HepG2 (cell line): ENCODE measurements around the gene ETS1. TPM values are rescaled to one million over a fixed set of nuclear protein-coding genes. Genes with fewer than 3 reads are reported as not detected.
A peak's percentile ranks its signal among the peaks of the same experiment; 100 is the strongest.

ENCODE experiments used
- ATAC-seq: fragments of 200-7000 bp; cut with Tn5 transposase; 3 replicates; pipeline ENCODE4 v1.9.1; 2020; ENCODE audit warnings: mild to moderate bottlenecking, moderate library complexity
- BruUV-seq: library from RNA; stranded (reverse); fragments of 400-500 nt; replicated peaks from 2 replicates; lab custom pipeline; 2021; lab: Mats Ljungman, UMichigan
- CTCF ChIA-PET: fragments of 300-600 bp; formaldehyde crosslinking; extraction: SDS; loops from one replicate; lab custom pipeline; 2021; ENCODE audit warnings: low total read pairs, inconsistent platforms, low intra/inter-chr PET ratio; lab: Yijun Ruan, JAX
- POLR2A ChIA-PET: fragments of 350-600 bp; sonication (Branson Sonifier 250); formaldehyde crosslinking; loops from one replicate; lab custom pipeline; 2020; ENCODE audit warnings: antibody characterized with exemption, inconsistent platforms; lab: Yijun Ruan, JAX
- DNase-seq: peaks from one replicate; pipeline ENCODE4 v3.0.0-alpha.2; 2015; ENCODE audit warnings: low spot score
- FAIRE-seq: peaks from 3 replicates; lab custom pipeline; 2011; peaks lifted over from hg19 to GRCh38; lab: Jason Lieb, UNC
- H2AFZ ChIP-seq: one replicate; pipeline ENCODE4 v1.6.1; 2011; ENCODE audit warnings: low read length, inconsistent platforms
- H3K27ac ChIP-seq: fragments of 300-600 bp; 3 replicates; pipeline ENCODE4 v1.8.0; 2011; ENCODE audit warnings: mixed run types, mild to moderate bottlenecking, mixed read lengths, low read length, inconsistent platforms; ENCODE audit not compliant: insufficient read depth; ENCODE audit errors: extremely low read length
- H3K27me3 ChIP-seq, 2 experiments: fragments of 200-600 bp in 1 of 2; 2 replicates in 1 of 2; 3 replicates in 1 of 2; pipeline versions ENCODE4 v1.6.0 to v1.8.0; 2011; ENCODE audit warnings: low read length in 2 of 2, mild to moderate bottlenecking in 2 of 2, moderate library complexity in 2 of 2, inconsistent platforms in 1 of 2; ENCODE audit not compliant: insufficient read depth in 2 of 2, control insufficient read depth in 1 of 2
- H3K36me3 ChIP-seq, 2 experiments: fragments of 200-600 bp in 1 of 2; replicated peaks in 1 of 2; 2 replicates in 1 of 2; 3 replicates in 1 of 2; pipeline versions ENCODE4 v1.5.1 to v1.8.0; 2011; ENCODE audit warnings: low read length in 2 of 2, inconsistent platforms in 1 of 2; ENCODE audit not compliant: insufficient read depth in 2 of 2, control insufficient read depth in 1 of 2
- H3K4me1 ChIP-seq: 2 replicates; pipeline ENCODE4 v1.5.1; 2012; ENCODE audit warnings: low read length, inconsistent platforms; ENCODE audit not compliant: insufficient read depth
- H3K4me2 ChIP-seq: 2 replicates; pipeline ENCODE4 v1.6.0; 2011; ENCODE audit warnings: low read depth, low read length, inconsistent platforms
- H3K4me3 ChIP-seq, 3 experiments: fragments of 200-600 bp in 1 of 3; sonication (generic), shearing (Covaris generic) in 1 of 3; replicated peaks in 1 of 3; 2 replicates each; pipeline ENCODE4 v1.5.1; 2011 to 2016; ENCODE audit warnings: low read length in 3 of 3, inconsistent platforms in 2 of 3, low read depth in 2 of 3, mild to moderate bottlenecking in 2 of 3, control low read depth in 1 of 3, mixed read lengths in 1 of 3; ENCODE audit not compliant: insufficient read depth in 1 of 3
- H3K79me2 ChIP-seq: one replicate; pipeline ENCODE4 v1.6.1; 2011; ENCODE audit warnings: low read length, inconsistent platforms; ENCODE audit not compliant: insufficient read depth
- H3K9ac ChIP-seq: 2 replicates; pipeline ENCODE4 v1.6.0; 2011; ENCODE audit warnings: mild to moderate bottlenecking, low read depth, low read length, inconsistent platforms; ENCODE audit not compliant: insufficient read depth
- H3K9me3 ChIP-seq: 2 replicates; pipeline ENCODE4 v1.5.1; 2012; ENCODE audit warnings: mild to moderate bottlenecking, low read length
- H4K20me1 ChIP-seq: 2 replicates; pipeline ENCODE4 v1.6.0; 2011; ENCODE audit warnings: inconsistent platforms, mild to moderate bottlenecking, low read length, moderate library complexity; ENCODE audit not compliant: insufficient read depth
- CENPBD1 ChIP-seq: sonication (generic); formaldehyde crosslinking; IDR thresholded peaks from 2 replicates; pipeline ENCODE4 v1.8.0; 2022; ENCODE audit warnings: missing genetic modification reagents, low read depth, mild to moderate bottlenecking, borderline replicate concordance
- CHD2 ChIP-seq: IDR thresholded peaks from 2 replicates; pipeline ENCODE4 v1.6.1; 2011; ENCODE audit warnings: low read depth, low read length, improper control_type of control experiment
- DMTF1 ChIP-seq: sonication (generic); formaldehyde crosslinking; IDR thresholded peaks from 2 replicates; pipeline ENCODE4 v1.4.0; 2020; ENCODE audit warnings: mild to moderate bottlenecking, missing genetic modification reagents
- MAFG ChIP-seq: sonication (generic); formaldehyde crosslinking; IDR thresholded peaks from 2 replicates; pipeline ENCODE4 v1.5.1; 2020; ENCODE audit warnings: mild to moderate bottlenecking, missing genetic modification reagents
- PAX8 ChIP-seq: sonication (generic); formaldehyde crosslinking; IDR thresholded peaks from 2 replicates; pipeline ENCODE4 v1.8.0; 2022; ENCODE audit warnings: mild to moderate bottlenecking, missing genetic modification reagents, borderline replicate concordance
- PTBP1 ChIP-seq: fragments of 200-400 bp; formaldehyde crosslinking; IDR thresholded peaks from 2 replicates; pipeline ENCODE4 v1.6.1; 2018; ENCODE audit warnings: low read length, low read depth; ENCODE audit not compliant: poor library complexity, severe bottlenecking
- RAD21 ChIP-seq: fragments of 450-650 bp; formaldehyde crosslinking; IDR thresholded peaks from 2 replicates; pipeline ENCODE4 v1.5.0; 2020; ENCODE audit warnings: mild to moderate bottlenecking
- RFXANK ChIP-seq: IDR thresholded peaks from 2 replicates; pipeline ENCODE4 v1.6.1; 2016
- SATB2 ChIP-seq: sonication (generic); formaldehyde crosslinking; IDR thresholded peaks from 2 replicates; pipeline ENCODE4 v1.5.0; 2020; ENCODE audit warnings: missing genetic modification reagents
- SUZ12 ChIP-seq: fragments of 150-350 bp; IDR thresholded peaks from 2 replicates; pipeline ENCODE4 v1.6.1; 2014; ENCODE audit warnings: low read depth, low read length
- TGIF2 ChIP-seq: IDR thresholded peaks from 2 replicates; pipeline ENCODE4 v1.6.1; 2016; ENCODE audit warnings: control low read depth, missing compliant biosample characterization
- ZBTB34 ChIP-seq: sonication (generic); formaldehyde crosslinking; IDR thresholded peaks from 2 replicates; pipeline ENCODE4 v1.8.0; 2022; ENCODE audit warnings: mild to moderate bottlenecking, missing genetic modification reagents
- ZFP37 ChIP-seq: sonication (generic); formaldehyde crosslinking; IDR thresholded peaks from 2 replicates; pipeline ENCODE4 v1.4.0; 2020; ENCODE audit warnings: missing genetic modification reagents, borderline replicate concordance
- ZNF232 ChIP-seq: sonication (generic); formaldehyde crosslinking; IDR thresholded peaks from 2 replicates; pipeline ENCODE4 v1.4.0; 2020; ENCODE audit warnings: missing genetic modification reagents, borderline replicate concordance
- ZNF331 ChIP-seq: sonication (generic); formaldehyde crosslinking; IDR thresholded peaks from 2 replicates; pipeline ENCODE4 v1.4.0; 2020; ENCODE audit warnings: missing genetic modification reagents
- ZNF720 ChIP-seq: sonication (generic); formaldehyde crosslinking; IDR thresholded peaks from 2 replicates; pipeline ENCODE4 v1.4.0; 2020; ENCODE audit warnings: missing genetic modification reagents
- ZNF850 ChIP-seq: sonication (generic); formaldehyde crosslinking; conservative IDR thresholded peaks from 2 replicates; pipeline ENCODE4 v1.9.0; 2021; ENCODE audit warnings: mild to moderate bottlenecking, missing genetic modification reagents
- WGBS: methylation state at CpG from one replicate; pipeline ENCODE4 v1.1.6; 2017; ENCODE audit warnings: low lambda C conversion rate; 5-methylcytosine and 5-hydroxymethylcytosine counted together
- in situ Hi-C: cut with HindIII; loops from 2 replicates; pipeline ENCODE4 v1.10.0; 2017; ENCODE audit warnings: low pct_unique_long_range_greater_than_20kb; ENCODE audit not compliant: extremely low pct_ligation_motif_present
- intact Hi-C: fragments of 100-400 bp; cut with micrococcal nuclease; formaldehyde crosslinking; loops from one replicate; pipeline ENCODE4 v1.10.0; 2022; ENCODE audit not compliant: unreplicated experiment
- polyA plus RNA-seq, 8 experiments: library from polyadenylated mRNA; depleted of rRNA in 3 of 8; stranded (reverse) in 7 of 8; unstranded in 1 of 8; fragments of >200 nt; fragmentation: Illumina TruSeq in 4 of 8; extraction: Trizol in 4 of 8; gene quantifications; 2 replicates each; pipeline versions ENCODE4 v1.2.1 to v1.2.3, GENCODE V29; 2011 to 2016; ENCODE audit warnings: low read depth in 4 of 8, missing spikeins in 1 of 8, mixed read lengths in 1 of 8; ENCODE audit not compliant: insufficient read depth in 1 of 8
- total RNA-seq, 5 experiments: library from RNA; depleted of rRNA; stranded (reverse); fragments of >200 nt; fragmentation: Illumina TruSeq; extraction: Trizol; gene quantifications; 2 replicates each; pipeline ENCODE4 v1.2.3, GENCODE V29; 2016; ENCODE audit warnings: low read depth in 1 of 5
- TF ChIP-seq, protein P1 (sequence below): sonication (generic); formaldehyde crosslinking; conservative IDR thresholded peaks from 2 replicates; pipeline ENCODE4 v1.8.0; 2022; ENCODE audit warnings: mild to moderate bottlenecking, moderate library complexity, missing genetic modification reagents
- TF ChIP-seq, protein P2 (sequence below): sonication (generic); formaldehyde crosslinking; IDR thresholded peaks from 2 replicates; pipeline ENCODE4 v1.4.0; 2020; ENCODE audit warnings: mild to moderate bottlenecking, missing genetic modification reagents

Gene ETS1
- total and polyA plus RNA-seq, 2 of the 13 experiments (the other 11 are each of a cell fraction or from before 2014, with no cell fraction given), result 0.18 to 0.34 TPM

DNA sequence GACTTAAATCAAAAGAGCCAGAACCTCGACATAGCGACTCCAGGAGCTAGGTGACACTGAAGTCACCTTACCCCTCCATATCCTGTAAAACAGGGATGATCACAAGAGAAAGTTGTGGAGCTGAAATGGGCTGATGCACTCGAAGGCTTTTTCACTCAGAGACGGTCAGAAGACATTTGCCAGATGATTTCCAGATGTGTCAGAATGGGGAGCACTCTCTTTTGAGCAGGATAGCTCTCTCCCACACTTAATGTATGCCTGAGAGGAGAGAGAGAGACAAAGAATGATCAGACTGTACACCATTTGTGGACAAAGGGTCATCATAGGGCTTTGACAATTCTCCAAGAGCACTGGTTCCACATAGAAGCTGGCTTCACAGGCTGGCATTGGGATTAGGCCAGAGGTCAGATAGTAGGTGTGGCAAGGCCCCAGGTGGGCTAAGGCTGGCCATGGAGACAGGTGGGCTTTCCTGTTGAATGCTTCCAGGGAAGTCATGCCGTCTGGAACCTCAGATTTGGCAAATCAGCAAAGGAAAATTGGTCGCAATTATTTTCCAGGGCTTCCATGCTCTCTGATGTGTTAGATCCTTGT, 42.3 kb upstream of the ETS1 start:
- POLR2A ChIA-PET, result no interaction called here
- WGBS, result 16% methylated on average over 6 of the region's 6 CpGs
- H2AFZ ChIP-seq, result peak overlapping the region; percentile 23
- no peak overlapping the region for H3K4me2 ChIP-seq
- H3K36me3 ChIP-seq, result no peaks in the 10 kb centered on the region
- H3K79me2 ChIP-seq, result no peaks in the 10 kb centered on the region
- peaks cover 1 to 36% of the 10 kb centered on the region in 2 experiments; a peak in 3 of 5 replicates for H3K27me3 ChIP-seq
- in situ Hi-C loops, result loop anchor here (5.0 kb wide), 3 partner anchors 342 to 597 kb away; no protein-coding TSS in a partner anchor
- H4K20me1 ChIP-seq, result no peaks in the 10 kb centered on the region
- H3K9ac ChIP-seq, result no peak overlapping the region
- DNase-seq (no peak), FAIRE-seq (no peak), ATAC-seq (no peak)
- no peaks in the 10 kb centered on the region for H3K9me3 ChIP-seq
- CTCF ChIA-PET, result interaction anchor here (1.7 to 3.9 kb wide), 3 partner anchors 340 to 472 kb away, joined by 12 to 41 read pairs (median 15); no protein-coding TSS in a partner anchor
- H3K4me1 ChIP-seq, result no peaks in the 10 kb centered on the region
- BruUV-seq, result no TSS peak
- H3K4me3 ChIP-seq, result no peak overlapping the region
- intact Hi-C loops, result loop anchor here (1.0 to 5.0 kb wide), 5 partner anchors 201 to 598 kb away; no protein-coding TSS in a partner anchor
- no peak overlapping the region for H3K27ac ChIP-seq
- TF ChIP-seq RFXANK (CRISPR knock-in tag) (no peak), ZNF331 (CRISPR knock-in tag) (no peak), SUZ12 (no peak), CENPBD1 (CRISPR knock-in tag) (no peak), ZNF720 (CRISPR knock-in tag) (no peak), ZNF850 (CRISPR knock-in tag) (no peak), SATB2 (CRISPR knock-in tag) (no peak), ZBTB34 (CRISPR knock-in tag) (no peak), MAFG (no peak), CHD2 (no peak), PAX8 (CRISPR knock-in tag) (no peak), PTBP1 (no peak), ZFP37 (no peak), RAD21 (CRISPR knock-in tag) (no peak), TGIF2 (CRISPR knock-in tag) (no peak), DMTF1 (CRISPR knock-in tag) (no peak), ZNF232 (CRISPR knock-in tag) (no peak)
- TF ChIP-seq, protein P1, sequence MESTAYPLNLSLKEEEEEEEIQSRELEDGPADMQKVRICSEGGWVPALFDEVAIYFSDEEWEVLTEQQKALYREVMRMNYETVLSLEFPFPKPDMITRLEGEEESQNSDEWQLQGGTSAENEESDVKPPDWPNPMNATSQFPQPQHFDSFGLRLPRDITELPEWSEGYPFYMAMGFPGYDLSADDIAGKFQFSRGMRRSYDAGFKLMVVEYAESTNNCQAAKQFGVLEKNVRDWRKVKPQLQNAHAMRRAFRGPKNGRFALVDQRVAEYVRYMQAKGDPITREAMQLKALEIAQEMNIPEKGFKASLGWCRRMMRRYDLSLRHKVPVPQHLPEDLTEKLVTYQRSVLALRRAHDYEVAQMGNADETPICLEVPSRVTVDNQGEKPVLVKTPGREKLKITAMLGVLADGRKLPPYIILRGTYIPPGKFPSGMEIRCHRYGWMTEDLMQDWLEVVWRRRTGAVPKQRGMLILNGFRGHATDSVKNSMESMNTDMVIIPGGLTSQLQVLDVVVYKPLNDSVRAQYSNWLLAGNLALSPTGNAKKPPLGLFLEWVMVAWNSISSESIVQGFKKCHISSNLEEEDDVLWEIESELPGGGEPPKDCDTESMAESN (CRISPR knock-in tag), result no peak
- TF ChIP-seq, protein P2, sequence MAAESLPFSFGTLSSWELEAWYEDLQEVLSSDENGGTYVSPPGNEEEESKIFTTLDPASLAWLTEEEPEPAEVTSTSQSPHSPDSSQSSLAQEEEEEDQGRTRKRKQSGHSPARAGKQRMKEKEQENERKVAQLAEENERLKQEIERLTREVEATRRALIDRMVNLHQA (CRISPR knock-in tag), result no peak
